DOHH2 (cell line): ENCODE measurements around the gene CNPY1.

ENCODE experiments used
- H3F3A ChIP-seq: fragments of 200-600 bp; sonication (generic), shearing (Covaris generic); 2 replicates; pipeline ENCODE4 v1.6.0; 2016; ENCODE audit warnings: antibody characterized with exemption, mild to moderate bottlenecking; ENCODE audit not compliant: control insufficient read depth, insufficient read depth
- H3K27ac ChIP-seq: fragments of 200-600 bp; sonication (generic); 2 replicates; pipeline ENCODE4 v1.5.1; 2014; ENCODE audit warnings: low read depth, mild to moderate bottlenecking, low read length, moderate library complexity
- H3K27me3 ChIP-seq: fragments of 200-600 bp; sonication (generic); 2 replicates; pipeline ENCODE4 v1.6.1; 2014; ENCODE audit warnings: mild to moderate bottlenecking, low read length, mixed read lengths; ENCODE audit not compliant: control insufficient read depth
- H3K36me3 ChIP-seq: fragments of 200-600 bp; sonication (generic); 2 replicates; pipeline ENCODE4 v1.6.1; 2014; ENCODE audit warnings: mild to moderate bottlenecking, low read length, moderate library complexity, mixed read lengths; ENCODE audit not compliant: control insufficient read depth
- H3K4me1 ChIP-seq: fragments of 200-600 bp; sonication (generic); 2 replicates; pipeline ENCODE4 v1.6.1; 2014; ENCODE audit warnings: mild to moderate bottlenecking, low read length, mixed read lengths; ENCODE audit not compliant: control insufficient read depth
- H3K4me2 ChIP-seq: fragments of 200-600 bp; sonication (generic); 2 replicates; pipeline ENCODE4 v1.6.0; 2014; ENCODE audit warnings: mild to moderate bottlenecking, low read length, moderate library complexity
- H3K4me3 ChIP-seq: fragments of 200-600 bp; sonication (generic); 2 replicates; pipeline ENCODE4 v1.5.1; 2014; ENCODE audit warnings: mild to moderate bottlenecking, low read length, mixed read lengths
- H3K79me2 ChIP-seq: fragments of 200-600 bp; sonication (generic); 2 replicates; pipeline ENCODE4 v1.6.1; 2014; ENCODE audit warnings: mild to moderate bottlenecking, low read length, mixed read lengths; ENCODE audit not compliant: control insufficient read depth
- H3K9me2 ChIP-seq: fragments of 200-600 bp; sonication (generic); replicated peaks from 2 replicates; pipeline ENCODE4 v1.6.1; 2014; ENCODE audit warnings: mild to moderate bottlenecking, low read length, mixed read lengths; ENCODE audit not compliant: control insufficient read depth
- H3K9me3 ChIP-seq: fragments of 200-600 bp; sonication (generic); 2 replicates; pipeline ENCODE4 v1.6.1; 2014; ENCODE audit warnings: antibody characterized with exemption, low read length, mixed read lengths; ENCODE audit not compliant: control insufficient read depth, insufficient read depth
- H4K20me1 ChIP-seq: fragments of 200-600 bp; sonication (generic); 2 replicates; pipeline ENCODE4 v1.6.0; 2014; ENCODE audit warnings: low read depth, mild to moderate bottlenecking, antibody characterized with exemption, low read length, moderate library complexity; ENCODE audit not compliant: control insufficient read depth, insufficient read depth
- EZH2phosphoT487 ChIP-seq: fragments of 200-600 bp; sonication (generic); IDR thresholded peaks from 2 replicates; pipeline ENCODE4 v1.6.1; 2017; ENCODE audit warnings: borderline replicate concordance, mild to moderate bottlenecking, antibody characterized with exemption, low read length, moderate library complexity, mixed read lengths
- TF ChIP-seq, protein P1 (sequence below): fragments of 200-600 bp; sonication (generic); IDR thresholded peaks from one replicate; pipeline ENCODE4 v1.5.1; 2014; ENCODE audit warnings: antibody characterized with exemption, mild to moderate bottlenecking, low read depth, low read length; ENCODE audit not compliant: poor library complexity, severe bottlenecking

The CNPY1 gene

DNA sequence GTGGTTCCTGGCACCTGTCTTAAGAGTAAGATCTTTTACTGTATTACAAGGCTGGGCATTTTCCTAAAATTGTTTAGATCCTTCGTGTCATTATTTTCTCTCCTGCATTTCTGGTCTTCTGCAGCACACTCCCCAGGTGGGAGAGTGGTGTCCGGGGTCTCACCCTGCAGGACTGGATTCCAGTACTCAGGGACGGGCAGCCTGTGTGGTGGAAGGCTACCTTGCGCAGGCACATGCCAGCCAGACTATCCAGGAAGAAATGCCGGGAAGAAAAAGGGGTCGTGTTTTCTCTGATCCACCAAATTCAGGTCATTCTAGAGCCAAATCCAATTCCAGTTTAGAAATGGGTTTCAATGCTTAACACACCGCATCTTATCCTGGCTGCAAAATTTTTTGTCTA, 27.7 kb downstream of the CNPY1 start:
- H4K20me1 ChIP-seq: no peaks in the 10 kb centered on the region
- TF ChIP-seq EZH2phosphoT487: no peak
- TF ChIP-seq, protein P1, sequence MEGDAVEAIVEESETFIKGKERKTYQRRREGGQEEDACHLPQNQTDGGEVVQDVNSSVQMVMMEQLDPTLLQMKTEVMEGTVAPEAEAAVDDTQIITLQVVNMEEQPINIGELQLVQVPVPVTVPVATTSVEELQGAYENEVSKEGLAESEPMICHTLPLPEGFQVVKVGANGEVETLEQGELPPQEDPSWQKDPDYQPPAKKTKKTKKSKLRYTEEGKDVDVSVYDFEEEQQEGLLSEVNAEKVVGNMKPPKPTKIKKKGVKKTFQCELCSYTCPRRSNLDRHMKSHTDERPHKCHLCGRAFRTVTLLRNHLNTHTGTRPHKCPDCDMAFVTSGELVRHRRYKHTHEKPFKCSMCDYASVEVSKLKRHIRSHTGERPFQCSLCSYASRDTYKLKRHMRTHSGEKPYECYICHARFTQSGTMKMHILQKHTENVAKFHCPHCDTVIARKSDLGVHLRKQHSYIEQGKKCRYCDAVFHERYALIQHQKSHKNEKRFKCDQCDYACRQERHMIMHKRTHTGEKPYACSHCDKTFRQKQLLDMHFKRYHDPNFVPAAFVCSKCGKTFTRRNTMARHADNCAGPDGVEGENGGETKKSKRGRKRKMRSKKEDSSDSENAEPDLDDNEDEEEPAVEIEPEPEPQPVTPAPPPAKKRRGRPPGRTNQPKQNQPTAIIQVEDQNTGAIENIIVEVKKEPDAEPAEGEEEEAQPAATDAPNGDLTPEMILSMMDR: no peak
- no peaks in the 10 kb centered on the region for H3K4me1 ChIP-seq
- H3K4me3 ChIP-seq: no peak overlapping the region
- no peaks in the 10 kb centered on the region for H3K79me2 ChIP-seq
- no peaks in the 10 kb centered on the region for H3K36me3 ChIP-seq
- no peaks in the 10 kb centered on the region for H3F3A ChIP-seq
- H3K4me2 ChIP-seq: no peak overlapping the region
- no peaks in the 10 kb centered on the region for H3K9me3 ChIP-seq
- no peak overlapping the region for H3K27ac ChIP-seq
- no peaks in the 10 kb centered on the region for H3K27me3 ChIP-seq
- no peaks in the 10 kb centered on the region for H3K9me2 ChIP-seq

DNA sequence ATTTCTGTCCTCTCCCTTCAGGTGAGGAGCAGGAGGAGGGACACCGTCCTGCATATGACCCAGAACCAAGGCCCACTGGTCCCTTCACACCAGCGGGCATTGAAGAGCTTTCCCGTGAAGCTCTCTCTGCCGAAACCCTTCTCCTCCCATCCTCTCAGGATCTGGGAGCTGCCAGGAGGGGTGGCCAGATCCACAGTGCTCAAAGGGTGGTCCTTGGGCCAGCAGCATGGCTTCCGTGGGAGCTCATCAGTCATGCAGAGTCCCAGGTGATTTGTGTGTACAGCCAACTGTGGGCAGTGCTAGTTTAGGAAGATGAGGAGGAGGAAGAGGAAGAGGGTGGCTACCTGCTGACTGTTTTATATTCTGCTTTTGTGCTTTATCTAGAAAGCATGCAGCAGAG, 28.4 kb downstream of the CNPY1 start:
- no peaks in the 10 kb centered on the region for H3K27me3 ChIP-seq

DNA sequence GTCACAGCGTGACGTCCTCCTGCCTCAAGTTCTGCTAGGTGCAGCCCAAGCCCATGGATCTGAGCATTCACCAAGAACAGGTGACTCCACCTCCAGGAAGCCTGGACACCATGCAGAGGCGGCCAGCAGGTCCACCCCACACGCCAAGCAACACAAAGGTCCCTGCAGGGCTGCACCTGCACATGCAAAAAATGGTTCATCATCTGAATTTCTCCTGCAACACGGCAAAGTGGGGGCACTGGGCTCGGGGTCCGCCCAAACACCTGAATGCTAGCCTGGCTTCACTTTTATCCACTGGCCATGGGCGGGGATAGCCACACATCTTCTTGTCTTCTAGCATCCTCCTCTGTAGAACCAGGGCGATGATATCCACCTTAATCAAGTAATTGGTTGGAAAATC, 28.9 kb downstream of the CNPY1 start:
- Histone ChIP-seq H3K27ac (no peak overlapping the region), H4K20me1 (no peaks in the 10 kb centered on the region), H3K9me2 (no peaks in the 10 kb centered on the region), H3F3A (no peaks in the 10 kb centered on the region), H3K4me3 (no peak overlapping the region), H3K4me1 (no peaks in the 10 kb centered on the region), H3K4me2 (no peak overlapping the region), H3K36me3 (no peaks in the 10 kb centered on the region), H3K27me3 (peaks cover 5% of the 10 kb centered on the region; the same call in 1 of the 2 replicates), H3K79me2 (no peaks in the 10 kb centered on the region), H3K9me3 (no peaks in the 10 kb centered on the region)
- TF ChIP-seq, protein P1: no peak
- no peak for TF ChIP-seq EZH2phosphoT487

More for the DNA sequence above, 28.4 kb downstream of the CNPY1 start:
- Histone ChIP-seq H3K4me3 (no peak overlapping the region), H3K9me2 (no peaks in the 10 kb centered on the region), H3K4me1 (no peaks in the 10 kb centered on the region), H3K4me2 (no peak overlapping the region), H3K79me2 (no peaks in the 10 kb centered on the region), H3K27ac (no peak overlapping the region), H4K20me1 (no peaks in the 10 kb centered on the region), H3K36me3 (no peaks in the 10 kb centered on the region), H3K9me3 (no peaks in the 10 kb centered on the region), H3F3A (no peaks in the 10 kb centered on the region)
- TF ChIP-seq, protein P1: no peak
- TF ChIP-seq EZH2phosphoT487: no peak

DNA sequence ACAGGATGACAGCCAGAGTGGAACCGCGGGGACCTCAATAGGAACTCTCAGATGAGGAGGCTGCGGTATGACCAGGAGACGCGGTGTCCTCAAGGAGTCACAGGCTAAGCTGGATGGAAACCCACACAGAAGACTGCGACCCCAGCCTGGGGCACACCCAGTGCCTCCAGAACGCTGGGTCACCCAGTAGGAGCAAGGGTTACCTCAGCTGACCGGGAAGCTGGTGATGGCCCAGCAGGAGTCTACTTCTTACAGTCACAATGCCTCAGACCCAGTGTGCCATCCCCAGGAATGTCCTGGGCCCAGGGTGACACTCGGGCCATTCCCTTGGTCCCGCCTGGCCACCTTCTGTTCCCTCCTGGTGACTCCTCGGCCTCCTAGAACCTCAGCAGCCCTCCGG, 29.9 kb downstream of the CNPY1 start:
- no peak overlapping the region for H3K4me2 ChIP-seq
- no peaks in the 10 kb centered on the region for H4K20me1 ChIP-seq
- no peaks in the 10 kb centered on the region for H3K9me3 ChIP-seq
- no peak overlapping the region for H3K4me3 ChIP-seq
- H3K4me1 ChIP-seq: no peaks in the 10 kb centered on the region
- H3K36me3 ChIP-seq: no peaks in the 10 kb centered on the region
- H3K79me2 ChIP-seq: no peaks in the 10 kb centered on the region
- no peaks in the 10 kb centered on the region for H3K9me2 ChIP-seq
- H3K27me3 ChIP-seq: peaks cover 13% of the 10 kb centered on the region; the same call in 1 of the 2 replicates
- H3F3A ChIP-seq: no peaks in the 10 kb centered on the region
- TF ChIP-seq, protein P1: no peak
- no peak for TF ChIP-seq EZH2phosphoT487
- no peak overlapping the region for H3K27ac ChIP-seq
